Hematopoietic multipotent progenitor cell treated with erythropoietin and hydrocortisone succinate and interleukin-3 and kit ligand, for 8 days (in vitro differentiated cells): ENCODE data around the gene ANKRD65.
"Not testable (repeated sequence)": the region's sequence is repeated elsewhere in the genome, so short reads cannot be mapped to it uniquely, and the experiment has no call there.

Source experiments
- DNase-seq: peaks from one replicate; pipeline ENCODE4 v3.0.0-alpha.2; 2015

Gene ANKRD65

DNA sequence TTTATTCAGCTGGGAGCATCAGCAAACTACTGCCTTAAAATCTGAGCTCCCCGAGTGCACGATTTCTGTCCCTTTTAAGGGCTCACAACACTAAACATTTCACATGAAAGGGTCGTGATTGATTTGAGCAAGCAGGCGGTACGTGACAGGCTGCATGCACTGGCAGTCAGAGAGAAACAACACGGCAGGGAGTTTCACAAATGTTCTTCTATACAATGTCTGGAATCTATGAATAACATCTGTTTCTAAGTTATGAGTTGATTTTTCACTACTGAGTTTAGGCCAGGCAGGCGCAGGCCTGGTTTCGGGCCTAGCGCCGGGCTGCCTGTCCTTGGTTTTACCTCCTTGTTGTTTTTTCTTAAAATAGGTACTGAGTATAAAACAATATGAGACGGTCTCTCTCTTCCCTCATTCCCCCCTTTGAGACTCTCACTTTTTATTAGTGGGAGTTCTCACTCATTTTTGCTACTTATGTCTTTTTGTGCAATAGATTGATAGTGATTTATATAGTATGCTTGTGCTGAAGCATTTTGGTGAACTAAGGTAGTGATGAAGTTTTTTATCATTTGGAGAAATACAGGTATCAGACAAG lies 8.7 kb downstream of the ANKRD65 start:
- not testable (repeated sequence) for DNase-seq

DNA sequence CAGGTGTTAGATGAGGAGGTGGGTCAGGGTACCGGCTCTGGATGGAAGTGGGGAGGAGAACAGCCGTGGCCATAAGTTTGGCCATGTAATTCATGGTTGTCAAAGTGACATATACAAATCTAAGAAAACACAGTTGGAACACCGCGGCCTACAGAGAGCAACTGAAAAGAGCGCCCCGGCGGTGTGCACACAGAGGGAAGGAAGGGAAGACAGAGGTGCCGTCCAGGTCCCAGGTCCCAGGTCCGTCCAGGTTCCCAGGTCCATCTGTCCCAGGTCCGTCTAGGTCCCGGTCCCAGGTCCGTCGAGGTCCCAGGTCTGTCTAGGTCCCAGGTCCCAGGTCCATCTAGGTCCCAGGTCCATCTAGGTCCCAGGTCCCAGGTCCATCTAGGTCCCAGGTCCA lies 9.4 kb downstream of the ANKRD65 start:
- no peak for DNase-seq

DNA sequence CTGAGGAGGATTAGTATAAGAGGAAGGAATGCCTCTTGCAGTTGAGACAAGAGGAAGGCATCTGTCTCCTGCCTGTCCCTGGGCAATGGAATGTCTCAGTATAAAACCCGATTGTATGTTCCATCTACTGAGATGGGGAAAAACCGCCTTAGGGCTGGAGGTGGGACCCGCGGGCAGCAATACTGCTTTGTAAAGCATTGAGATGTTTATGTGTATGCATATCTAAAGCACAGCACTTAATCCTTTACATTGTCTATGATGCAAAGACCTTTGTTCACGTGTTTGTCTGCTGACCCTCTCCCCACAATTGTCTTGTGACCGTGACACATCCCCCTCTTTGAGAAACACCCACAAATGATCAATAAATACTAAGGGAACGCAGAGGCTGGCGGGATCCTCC lies 10.8 kb downstream of the ANKRD65 start:
- DNase-seq: not testable (repeated sequence)

DNA sequence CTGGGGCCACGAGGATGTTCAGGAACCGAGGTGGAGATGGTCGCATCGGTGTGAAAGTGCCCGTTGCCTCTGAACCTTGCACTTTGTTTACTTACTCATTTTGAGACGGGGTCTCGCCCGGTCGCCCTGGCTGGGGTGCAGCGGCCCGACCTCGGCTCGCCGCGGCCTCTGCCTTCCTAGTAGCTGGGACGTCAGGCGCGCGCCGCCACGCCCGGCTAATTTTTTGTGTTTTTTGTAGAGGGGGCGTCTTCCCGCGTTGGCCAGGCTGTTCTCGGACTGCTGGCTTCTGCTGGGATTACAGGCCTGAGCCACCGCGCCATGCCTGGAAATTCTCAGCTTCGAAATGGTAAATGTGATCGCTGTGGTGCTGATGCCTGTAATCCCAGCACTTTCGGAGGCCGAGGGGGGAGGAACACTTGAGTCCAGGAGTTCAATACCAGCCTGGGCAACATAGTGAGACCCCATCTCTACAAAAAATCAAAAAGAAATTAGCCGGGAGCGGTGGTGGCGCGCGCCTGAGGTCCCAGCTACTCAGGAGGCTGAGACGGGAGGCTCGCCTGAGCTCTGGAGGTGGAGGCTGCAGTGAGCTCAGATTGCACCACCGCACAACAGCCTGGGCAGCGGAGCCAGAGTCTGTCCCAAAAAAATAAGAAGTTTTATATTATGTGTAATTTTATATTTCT lies 13.3 kb downstream of the ANKRD65 start:
- DNase-seq: peak; percentile 54

DNA sequence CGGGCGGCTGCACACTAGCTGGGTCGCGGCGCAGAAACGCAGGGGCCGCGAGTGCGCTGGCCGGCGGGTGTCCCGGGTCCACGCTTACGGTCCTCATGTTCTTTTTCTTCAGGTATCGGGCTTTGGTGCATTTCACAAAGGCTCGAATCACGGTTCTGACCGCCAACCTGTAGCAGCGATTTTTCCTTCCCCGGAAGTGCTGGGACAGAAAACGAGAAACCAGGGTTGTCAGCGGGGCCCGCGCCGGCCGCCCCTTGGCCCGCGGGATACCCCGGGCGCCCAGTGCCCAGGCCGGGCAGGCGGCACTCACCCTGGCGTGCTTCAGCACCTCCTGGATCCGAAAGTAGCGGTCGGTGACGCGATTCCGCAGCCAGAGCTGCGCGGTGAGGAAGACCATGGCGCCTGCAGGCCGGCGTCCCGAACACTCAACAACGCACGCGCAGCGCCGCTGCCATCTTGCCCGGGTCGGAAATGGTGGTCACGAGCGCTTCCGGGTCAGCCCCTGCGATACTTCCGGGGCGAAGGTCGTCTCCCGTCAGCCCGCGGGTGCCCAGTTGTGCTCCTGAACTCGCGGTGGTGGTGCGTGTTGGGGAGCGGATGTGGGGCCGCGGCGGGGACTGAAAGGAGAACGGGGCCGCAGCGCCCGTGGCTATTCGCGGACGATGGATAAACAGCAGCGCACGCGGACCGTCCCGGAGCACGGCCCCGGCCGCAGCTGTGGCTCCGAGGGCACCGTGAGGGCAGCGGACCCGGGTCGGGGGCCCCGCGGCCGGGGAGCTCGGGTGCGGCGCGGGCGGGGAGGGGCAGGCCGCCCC lies 14.0 kb downstream of the ANKRD65 start, which contains the start of gene MRPL20:
Gene MRPL20, minus strand, starts transcription at position 473 of the 815 bp plus-strand sequence. Its CDS starts 76 bp downstream, at position 397.
- DNase-seq: peak; percentile 94

DNA sequence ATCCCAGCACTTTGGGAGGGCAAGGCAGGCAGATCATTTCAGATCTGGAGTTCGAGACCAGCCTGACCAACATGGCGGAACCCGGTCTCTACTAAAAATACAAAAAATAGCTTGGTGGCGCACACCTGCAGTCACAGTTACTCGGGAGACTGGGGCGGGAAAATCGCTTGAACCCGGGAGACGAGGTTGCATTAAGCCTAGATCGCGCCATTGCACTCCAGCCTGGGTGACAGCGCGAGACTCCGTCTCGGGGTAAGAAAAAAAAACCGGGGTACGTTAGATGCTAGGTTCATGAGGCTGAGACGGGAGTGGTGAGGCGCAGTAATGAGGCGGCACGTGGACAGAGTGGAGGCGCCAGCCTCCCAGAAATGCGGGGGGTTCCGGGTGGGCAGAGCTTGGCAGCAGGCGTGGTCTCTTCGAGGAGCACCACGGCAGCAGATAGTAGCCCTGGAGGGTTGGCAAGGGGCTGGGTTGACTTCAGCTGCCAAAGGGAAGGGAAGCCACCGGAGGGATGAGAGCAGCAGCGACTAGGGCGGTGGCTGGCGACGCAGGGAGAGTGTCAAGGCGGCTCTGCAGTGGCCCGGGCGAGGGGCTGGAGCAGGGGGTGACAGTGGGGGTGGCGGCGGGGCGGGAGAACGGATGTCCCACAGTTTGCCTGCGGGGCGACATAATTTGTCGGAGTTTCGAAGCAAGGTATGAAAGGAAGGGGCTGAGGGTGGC lies 14.8 kb downstream of the ANKRD65 start:
- DNase-seq: peak; percentile 70

DNA sequence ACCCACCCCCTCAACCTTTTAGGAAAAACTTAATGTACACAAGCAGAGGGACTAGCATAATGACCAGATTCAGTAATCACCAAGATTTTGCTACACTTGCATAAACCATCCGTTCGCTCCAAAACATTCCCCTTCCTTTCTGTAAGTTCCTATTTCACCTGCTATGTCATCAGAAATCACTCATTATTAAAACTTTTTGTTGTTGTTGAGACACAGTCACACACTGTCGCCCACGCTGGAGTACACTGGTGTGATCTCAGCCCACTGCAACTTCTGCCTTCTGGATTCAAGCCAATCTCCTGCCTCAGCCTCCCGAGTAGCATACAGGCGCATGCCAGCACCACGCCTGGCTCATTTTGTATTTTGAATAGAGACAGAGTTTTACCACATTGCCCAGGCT lies 17.4 kb downstream of the ANKRD65 start:
- DNase-seq: no peak

DNA sequence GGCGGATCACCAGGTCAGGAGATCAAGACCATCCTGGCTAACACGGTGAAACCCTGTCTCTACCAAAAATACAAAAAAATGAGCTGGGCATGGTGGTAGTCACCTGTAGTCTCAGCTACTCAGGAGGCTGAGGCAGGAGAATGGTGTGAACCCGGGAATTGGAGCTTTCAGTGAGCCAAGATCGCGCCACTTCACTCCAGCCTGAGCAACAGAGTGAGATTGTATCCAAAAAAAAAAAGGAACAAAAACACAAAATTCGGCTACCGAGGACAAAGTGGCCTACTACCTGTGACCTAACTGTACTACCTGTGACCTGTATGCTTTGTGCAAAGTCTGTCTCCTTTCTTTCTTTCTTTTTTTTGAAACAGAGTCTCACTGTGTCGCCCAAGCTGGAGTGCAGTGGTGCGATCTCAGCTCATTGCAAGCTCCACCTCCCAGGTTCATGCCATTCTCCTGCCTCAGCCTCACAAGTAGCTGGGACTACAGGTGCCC lies 18.1 kb downstream of the ANKRD65 start:
- DNase-seq: not testable (repeated sequence)

DNA sequence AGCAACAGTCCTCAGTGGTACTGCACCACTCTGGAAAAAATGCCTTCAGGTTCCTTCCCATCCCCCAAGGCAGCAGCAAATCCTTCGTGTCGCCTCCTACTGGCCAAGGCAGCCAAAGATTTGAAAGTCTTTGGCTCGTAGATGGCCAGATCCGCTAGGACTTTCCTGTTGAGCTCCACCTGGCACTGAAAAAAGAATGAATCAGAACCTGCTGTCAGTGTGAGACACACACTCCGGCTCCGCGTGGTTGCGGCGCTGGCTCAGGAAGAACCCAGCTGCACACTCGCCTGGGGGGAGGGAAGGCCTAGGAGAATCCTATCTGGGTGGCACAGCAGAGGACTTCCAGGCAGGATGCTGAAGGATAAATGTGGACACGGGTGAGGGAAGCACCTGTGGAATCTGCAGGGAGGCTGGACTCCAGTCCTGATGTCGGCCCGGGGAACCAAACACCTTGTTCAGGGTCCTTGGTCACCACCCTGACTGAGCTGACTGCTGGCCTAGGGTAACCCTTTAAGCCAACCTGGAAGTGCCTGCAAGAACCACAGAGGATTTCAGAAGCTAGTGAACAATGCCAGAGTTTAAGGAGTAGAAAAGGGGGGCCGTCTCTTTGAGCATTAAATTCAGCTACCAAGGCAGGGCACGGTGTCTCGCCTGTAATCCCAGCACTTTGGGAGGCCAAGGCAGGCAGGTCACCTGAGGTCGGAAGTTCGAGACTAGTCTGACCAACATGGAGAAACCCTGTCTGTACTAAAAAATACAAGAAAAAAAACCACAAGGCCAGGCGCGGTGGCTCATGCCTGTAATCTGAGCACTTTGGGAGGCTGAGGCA lies 18.8 kb downstream of the ANKRD65 start:
- peak; percentile 72 for DNase-seq

DNA sequence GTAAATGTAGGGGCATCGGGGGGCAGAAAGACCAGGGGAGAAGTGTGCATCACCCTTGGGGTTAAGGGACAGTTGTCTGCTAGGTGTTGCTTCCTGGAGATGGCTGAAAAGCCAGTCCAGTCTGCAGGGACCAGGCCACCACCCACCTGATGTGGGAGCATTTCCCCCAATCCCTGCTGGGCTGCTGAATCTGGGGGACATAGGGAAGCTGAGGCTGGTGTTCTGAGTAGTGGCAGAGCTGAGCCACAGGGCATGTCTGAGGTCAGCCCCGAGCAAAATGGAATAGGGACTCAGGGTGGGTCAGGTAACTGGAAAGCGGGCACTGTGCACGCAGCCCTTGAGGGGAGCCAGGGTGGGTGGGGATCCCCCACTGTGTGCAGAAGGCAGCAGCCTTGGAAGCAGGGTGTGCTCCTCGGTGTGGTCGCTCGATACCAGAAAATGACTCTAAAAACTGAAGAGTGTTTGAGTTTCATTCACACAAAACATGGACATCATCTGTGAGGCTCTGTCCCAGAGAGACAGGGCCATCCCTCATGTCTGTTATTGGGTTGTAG lies 19.5 kb downstream of the ANKRD65 start:
- no peak for DNase-seq

DNA sequence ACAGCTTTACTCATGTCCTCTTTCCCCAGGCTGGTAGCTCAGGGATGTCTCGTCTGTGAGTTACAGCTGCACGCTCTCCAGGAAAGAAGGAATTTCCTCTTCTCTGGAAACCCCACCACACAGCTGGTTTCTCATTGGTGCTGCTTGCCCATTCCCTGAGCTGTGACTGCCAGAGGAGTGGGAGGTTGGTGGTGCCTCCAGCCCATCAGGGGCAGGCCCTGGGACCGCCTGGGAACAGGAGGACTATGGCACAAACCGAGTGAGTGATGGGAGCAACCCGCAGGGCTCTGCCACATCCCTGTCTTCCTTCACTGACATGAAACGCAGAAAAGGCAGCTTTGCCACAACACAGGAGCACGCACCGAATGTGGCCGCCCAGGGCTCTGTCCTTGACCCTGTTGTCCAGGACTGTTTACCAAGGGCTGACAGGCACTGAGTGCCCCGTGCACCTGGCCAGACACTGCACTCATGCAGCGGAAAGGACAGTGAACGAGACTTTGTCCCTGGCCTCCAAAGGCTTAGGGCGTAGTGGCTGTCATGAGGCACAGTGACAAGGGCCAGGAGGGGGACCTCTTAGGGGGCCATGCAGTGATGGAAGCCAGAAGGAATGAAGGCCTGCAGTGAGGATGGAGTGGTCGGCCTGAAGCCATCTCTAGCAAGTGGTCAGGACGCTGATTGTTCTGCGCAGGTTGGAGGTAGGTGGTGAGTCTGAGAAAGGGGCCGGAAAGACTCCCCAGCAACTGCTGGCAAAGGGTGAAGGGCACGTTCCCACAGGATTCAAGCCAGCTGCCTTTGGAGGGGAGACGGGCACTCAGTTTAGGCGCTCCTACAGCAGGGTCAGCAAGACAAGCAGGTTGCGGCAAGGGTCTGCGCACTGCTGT lies 20.3 kb downstream of the ANKRD65 start:
- DNase-seq: no peak

DNA sequence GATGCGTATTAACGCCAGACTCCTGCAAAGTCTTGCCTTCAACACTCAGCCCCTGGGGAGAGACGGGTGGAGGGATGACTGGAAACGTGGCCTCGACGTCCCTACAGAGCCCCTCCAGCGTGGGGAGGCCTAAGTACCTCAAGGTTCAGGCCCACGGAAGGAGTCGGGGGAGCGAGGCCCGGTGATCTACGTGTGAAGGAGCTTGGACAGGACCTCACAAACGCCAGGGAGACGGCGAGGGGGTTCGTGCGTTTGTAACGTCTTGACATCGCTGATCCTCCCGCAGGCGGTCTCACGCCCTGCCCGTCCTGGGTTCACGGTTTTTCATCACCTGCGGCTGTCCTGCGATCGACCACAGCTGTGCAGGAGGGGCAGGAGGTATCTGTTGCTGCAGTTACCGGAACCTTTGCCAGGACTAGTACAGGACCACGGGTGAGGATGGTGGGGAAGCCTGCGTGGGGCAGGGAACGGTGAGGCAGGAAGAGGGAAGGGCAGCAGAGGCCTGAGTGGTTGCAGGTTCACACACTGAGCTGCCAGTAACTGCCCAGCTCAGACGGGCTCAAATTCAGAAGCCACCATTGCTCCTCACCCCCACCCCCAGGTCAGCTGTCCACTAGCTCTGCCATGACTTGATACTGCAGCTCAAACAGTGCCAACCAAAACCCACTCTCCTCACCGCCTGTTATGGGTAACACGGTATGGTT lies 21.1 kb downstream of the ANKRD65 start:
- DNase-seq: no peak

DNA sequence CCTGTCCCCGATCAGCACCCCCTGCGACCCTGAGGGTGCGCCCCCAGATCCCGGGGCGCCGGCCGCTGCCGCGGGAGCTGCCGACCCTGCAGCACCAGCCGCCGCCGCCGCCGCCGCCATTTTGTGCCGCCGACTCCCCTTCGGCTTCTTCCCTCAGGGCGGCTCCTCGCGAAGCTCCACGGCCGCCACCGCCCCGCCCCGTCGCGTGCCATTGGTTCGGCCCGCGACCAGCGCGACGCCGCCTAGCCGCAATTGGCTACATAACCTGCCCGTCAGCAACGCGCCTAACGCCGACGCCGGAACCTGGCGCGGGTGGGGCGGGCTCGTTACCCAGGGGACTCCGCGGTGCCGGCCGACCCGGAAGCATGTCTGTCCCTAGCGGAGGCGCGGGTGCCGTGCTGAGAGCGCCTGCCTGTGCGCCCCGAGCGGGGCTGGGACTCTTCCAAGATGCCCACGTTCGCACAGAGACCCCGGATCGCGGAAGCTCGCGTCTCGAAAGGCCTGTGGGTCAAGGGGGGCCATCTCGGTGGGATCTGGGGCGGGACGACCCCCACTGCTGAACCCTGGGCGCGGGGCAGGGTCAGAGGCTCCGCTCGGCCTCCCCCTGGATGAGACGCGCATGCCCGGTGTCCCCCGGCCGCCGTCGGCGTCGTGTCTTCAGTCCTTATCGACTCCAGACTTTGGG lies 21.7 kb downstream of the ANKRD65 start, which contains the start of gene CCNL2:
Gene CCNL2, minus strand, starts transcription at position 149 of the 685 bp plus-strand sequence. Its CDS starts 29 bp downstream, at position 120.
- DNase-seq: peak; percentile 97

DNA sequence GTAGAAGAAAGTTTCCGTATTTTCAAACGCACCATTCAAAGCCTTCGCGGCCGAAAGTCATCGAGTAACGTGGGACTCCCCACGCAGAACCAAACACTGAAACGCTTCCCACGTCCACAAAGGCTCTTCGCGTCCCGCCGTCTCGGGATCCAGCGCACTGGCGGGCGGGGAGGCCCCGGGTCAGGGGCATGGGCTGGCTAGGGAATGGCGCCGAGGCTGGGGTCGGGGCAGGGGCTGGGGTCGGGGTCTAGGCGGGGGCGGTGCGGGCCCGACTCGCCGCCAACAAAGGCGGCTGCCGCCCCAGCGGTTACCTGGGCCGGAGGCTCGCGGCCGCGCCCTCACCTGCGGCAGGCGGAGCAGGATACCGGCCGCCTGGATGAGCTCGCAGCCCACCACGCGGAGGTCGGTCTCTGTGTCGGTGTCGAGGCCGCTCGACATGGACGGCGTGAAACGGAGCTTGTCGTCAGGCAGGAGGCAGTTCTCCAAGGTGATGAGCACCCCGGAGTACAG lies 22.3 kb downstream of the ANKRD65 start:
- DNase-seq: no peak

DNA sequence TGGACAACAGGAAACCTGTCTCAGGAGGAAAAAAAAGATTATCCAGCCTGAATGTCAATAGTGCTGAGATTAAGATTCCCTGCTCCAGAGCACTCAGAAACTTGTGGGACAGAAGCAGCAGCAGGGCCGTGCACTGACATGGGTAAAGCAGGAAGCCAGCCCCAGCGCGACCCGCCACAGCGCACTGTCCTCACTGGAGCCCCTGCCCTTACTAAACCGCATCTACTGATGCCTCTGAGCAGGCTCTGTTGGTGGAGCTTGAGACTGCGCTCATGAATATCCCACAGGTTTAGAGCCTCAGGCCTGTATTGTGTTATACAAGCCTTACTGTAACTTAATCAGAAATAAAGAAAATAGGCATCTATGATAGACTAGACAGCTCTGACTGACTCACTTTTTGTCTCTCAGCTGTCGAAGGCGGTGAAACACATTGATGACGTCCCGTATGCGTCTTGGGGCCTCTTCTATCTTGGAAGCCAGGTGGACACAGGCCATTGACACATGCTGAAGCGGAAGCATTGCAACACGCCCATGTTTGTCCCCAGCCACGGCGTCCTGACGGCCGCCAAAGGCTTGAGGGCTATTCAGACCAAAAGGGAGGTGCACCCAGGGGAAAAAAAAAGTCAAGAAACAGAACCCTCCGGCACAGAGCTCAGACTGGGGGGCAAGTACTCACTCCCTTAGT lies 23.1 kb downstream of the ANKRD65 start:
- DNase-seq: peak; percentile 59

DNA sequence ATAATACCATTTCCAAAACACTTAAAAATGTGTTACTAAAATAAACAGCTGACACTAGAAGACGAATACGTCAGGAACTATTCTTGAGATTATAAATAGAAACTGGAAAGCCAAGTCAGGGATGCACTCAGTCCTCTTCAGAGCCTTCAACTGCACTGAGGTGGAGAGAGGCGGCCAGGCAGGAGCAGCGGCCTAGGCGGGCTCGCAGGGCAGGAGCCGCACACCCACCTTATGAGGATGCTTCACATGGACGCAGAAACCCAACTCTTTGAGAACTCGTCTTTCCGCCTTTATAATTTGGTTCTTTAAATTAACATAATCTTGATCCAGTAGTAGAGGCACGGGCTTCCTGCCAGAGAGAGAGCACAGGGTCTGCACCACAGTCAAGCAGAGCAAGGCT lies 25.9 kb downstream of the ANKRD65 start:
- no peak for DNase-seq

DNA sequence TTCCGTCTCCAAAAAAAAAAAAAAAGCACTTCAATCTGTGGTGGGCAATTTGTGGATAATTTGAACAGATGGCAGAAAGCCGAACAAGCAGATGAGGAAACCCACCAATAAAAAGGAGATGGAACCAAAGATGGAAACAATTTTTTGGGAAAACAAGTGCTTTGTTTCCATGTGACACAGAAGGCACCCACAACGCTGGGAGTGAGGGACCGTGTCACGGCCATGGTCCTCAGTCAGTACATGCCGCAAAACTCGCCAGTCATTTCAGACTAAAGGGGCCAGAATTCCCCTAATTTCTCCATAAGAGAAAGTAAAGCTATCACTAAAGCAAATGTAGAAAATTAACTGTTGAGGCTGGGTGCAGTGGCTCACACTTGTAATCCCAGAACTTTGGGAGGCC lies 27.0 kb downstream of the ANKRD65 start:
- DNase-seq: no peak

DNA sequence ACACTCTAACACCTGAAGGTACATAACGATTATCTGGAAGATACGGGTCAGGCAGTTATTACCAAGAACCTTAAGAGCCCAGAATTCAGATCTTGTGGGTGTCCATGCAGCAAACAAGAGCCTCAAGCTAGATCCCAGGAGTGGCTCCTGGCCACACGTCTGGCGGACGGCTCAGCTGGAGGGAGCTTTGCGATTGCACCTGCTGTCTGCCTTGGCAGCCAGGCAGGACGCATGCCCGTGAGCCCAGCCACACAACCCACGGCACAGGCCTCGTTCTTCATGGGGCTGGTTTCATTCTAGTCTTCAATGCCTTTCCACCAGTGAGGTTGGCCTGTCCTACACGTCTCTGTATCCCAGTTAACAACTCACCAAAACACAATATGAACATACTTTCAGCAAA lies 27.6 kb downstream of the ANKRD65 start:
- DNase-seq: no peak
